GM21786 (cell line): Measurements from ENCODE around the gene PRC1.
"Not testable (repeated sequence)": the region's sequence is repeated elsewhere in the genome, so short reads cannot be mapped to it uniquely, and the experiment has no call there.

Experiments used
- ATAC-seq: cut with Tn5 transposase; IDR thresholded peaks from one replicate; pipeline ENCODE4 v1.9.1; 2021; ENCODE audit not compliant: unreplicated experiment

The PRC1 gene, protein sequence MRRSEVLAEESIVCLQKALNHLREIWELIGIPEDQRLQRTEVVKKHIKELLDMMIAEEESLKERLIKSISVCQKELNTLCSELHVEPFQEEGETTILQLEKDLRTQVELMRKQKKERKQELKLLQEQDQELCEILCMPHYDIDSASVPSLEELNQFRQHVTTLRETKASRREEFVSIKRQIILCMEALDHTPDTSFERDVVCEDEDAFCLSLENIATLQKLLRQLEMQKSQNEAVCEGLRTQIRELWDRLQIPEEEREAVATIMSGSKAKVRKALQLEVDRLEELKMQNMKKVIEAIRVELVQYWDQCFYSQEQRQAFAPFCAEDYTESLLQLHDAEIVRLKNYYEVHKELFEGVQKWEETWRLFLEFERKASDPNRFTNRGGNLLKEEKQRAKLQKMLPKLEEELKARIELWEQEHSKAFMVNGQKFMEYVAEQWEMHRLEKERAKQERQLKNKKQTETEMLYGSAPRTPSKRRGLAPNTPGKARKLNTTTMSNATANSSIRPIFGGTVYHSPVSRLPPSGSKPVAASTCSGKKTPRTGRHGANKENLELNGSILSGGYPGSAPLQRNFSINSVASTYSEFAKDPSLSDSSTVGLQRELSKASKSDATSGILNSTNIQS

DNA sequence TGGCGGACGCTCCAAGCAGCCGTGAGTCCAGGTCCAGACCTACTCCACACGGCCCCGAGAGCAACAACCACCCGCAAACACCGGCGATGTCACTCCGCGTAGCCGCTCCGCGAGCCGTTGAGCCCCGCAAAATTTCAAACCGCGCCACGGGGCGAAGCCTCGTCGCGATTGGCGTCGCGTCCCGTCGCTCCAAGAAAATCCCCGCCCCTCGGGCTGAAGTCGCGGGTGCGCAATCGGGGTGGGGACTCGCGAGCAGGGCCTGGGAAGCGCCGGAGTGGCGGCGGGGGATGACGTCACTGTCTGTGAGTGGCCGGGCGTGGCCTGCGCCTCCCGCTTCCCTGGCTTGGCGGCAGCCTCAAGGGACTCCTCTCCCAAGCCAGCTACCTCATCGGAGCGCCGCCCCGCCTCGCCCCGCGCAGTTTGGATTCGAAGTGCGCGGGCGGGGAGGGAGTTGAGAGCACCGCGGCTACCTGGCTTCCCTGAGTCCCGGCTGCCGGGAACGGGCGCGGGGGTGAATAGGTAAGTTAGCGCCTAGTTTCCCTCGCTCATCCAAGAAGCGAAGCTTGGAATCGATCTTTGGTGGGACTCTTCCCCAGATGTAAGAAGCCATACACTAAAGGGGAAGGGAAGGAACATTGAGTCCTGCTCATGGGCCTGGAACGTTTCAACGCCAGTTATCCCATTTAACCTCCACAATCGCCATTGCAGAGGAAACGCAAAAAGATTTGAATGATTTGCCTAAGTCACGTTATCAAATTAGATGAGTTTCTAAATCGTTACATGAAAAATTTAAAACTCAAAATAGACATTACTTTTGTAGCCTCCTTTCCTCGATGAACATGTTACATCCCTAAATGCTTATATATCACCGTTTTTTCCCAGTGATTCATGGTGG lies at the start of gene PRC1:
TSS of gene PRC1 (minus strand) at position 119 of the 895 bp plus-strand sequence. CDS start at position 1, 118 bp downstream.
- peak; percentile 98 for ATAC-seq

DNA sequence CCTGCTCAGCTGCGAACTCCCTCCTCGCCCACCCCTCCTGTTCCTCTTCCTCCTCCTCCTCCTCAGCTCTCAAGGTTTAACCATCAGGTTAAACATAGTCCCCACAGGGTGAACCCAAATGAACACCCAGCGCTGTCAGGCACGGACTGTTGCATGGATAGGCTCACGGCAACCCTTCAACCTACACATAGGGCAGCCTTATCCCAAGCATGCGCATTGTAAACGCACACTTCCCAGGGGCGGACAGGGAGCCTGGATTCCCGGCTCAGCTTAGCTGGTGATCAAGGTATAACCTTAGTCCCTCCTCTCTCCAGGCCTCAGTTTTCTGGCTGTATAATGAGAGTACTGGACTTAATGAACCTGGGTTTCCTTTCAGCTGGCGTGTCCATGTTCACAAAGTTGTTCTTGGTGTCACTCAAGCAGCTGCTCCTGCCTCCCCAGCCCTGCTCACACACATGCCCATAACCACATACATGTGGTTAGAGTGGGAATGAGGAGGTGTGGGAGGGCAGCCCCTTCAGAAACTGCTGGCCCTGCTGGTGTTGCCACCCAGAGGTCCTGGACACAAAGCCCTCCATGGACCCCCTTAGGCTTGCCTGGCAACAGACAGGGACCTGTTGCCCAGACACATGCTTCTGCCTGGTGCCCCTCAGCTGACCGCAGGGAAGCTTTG lies 49.0 kb upstream of the PRC1 start:
- no peak for ATAC-seq

DNA sequence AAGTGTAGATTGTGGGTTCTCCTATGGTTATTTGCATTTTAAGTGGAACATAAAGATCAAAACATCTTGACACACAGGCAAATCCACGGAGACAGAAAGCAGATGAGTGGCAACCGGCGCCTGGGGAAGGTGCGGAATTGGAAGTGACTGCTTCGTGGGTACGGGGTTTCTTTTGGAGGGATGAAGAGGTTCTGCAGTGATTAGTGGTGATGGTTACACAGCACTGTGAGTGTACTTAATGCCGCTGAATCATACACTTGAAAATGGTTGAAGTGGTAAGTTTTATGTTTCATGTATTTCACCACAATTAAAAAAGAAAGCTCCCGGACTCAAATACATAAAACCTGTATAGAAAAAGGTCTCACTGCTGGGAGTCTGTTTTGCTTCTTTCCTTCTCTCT lies 46.5 kb upstream of the PRC1 start:
- ATAC-seq = no peak

DNA sequence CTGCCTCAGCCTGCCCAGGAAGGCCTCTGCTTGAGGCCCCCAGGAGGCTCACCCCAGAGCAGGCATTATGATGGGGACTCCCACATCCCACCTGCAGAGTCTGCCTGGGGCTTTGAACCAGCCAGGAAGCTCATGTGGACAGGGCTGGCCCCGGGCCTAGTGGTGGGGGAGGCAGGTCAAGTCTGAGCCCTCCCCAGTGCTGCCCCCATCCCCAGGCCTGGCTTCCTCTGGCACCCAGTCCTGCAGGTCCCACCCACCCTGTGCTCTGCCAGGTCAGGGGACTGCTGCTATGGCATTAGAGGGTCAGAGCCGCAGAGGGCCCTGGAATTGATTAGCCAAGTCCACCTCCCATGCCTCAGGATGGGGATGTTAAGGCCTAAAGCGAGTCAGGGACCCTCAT lies 45.7 kb upstream of the PRC1 start:
- no peak for ATAC-seq

DNA sequence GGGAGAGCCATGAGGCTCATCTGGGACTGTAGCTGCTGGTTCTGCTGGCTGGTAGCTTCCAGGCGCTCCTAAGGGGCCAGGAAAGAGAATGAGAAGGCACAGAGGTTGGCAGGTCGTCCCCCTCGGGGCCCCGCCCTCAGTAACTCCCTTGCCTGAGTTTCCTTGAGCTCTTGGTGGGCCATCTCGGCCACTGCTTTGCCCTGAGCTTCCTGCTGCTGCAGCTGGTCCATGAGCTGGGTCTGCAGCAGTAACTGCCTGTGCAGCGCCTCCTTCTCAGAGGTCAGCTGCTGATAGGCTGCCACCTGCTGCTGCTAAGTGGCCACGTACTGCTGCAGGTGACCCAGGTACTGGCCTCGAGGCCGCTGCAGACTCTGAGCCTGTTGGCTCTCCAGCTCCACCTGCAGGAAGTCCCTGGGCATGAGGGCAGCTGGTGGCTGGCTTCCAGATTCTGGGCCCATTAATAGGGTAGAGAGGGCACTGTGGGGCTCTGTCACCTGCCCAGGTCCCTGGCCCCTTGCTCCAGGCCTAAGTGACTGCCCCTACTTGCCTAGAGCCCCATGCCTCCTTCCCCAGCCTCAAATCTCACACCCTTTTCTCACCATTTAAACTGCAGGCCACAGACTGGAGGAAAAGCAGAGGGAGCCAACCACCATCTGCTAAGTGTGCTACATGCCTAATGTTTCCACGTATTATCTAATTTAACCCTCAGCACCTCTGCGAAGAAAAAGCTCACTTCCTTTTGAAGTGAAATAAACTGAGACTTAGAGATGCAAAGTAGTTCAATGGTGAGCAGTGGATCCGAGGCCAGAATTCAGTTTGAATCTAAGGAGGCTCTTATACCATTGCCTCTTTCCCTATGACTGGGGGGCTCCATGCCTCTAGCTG lies 38.8 kb upstream of the PRC1 start:
- no peak for ATAC-seq

DNA sequence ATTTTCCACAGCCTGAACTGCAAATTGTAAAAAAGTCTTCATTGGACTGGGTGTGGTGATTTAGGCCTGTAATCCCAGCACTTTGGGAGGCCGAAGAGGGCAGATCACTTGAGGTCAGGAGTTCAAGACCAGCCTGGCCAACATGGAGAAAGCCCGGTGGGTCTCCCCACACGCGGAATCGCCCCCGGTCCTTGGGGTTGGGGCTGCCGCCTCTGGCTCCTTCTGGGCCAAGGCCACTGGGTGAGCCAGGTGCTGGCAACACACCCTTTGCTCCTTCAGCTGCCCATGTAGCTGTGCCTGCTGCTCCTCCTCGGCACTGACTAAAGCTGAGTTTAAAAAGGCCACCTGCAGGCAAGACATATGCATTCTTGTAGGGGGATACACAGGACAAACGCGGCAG lies 37.5 kb upstream of the PRC1 start:
- no peak for ATAC-seq

DNA sequence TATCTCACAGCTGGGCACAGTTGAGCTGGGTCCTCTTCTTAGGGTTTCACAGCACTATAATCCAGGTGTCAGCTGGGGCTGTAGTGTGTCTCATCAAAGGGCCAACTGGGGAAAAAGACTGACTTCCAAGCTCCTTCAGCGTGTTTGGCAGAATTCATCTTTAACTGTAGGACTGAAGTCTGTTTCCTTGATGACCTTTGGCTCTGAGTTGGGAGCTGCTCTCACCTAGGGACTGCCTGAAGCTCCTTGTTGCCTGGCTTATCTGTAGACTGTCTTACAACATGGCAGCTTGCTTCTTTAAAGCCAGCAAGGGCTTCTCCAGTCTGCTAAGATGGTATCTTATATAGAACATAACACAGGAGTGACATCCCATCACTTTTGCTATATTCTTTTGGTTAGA lies 33.3 kb upstream of the PRC1 start:
- ATAC-seq = no peak

DNA sequence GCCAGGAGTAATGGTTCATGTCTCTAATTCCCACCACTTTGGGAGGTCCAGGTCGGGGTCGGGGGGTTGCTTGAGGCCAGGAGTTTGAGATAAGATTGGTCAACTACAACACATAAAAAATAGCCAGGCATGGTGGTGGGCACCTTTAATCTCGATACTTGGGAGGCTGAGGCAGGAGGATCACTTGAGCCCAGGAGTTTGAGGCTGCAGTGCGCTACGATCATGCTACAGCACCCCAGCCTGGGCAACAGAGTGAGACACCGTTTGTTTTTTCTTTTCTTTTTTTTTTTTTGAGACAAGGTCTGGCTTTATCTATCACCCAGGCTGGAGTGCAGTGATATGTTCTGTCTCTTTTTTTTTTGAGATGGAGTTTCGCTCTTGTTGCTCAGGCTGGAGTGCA lies 29.4 kb upstream of the PRC1 start:
- ATAC-seq = no peak

DNA sequence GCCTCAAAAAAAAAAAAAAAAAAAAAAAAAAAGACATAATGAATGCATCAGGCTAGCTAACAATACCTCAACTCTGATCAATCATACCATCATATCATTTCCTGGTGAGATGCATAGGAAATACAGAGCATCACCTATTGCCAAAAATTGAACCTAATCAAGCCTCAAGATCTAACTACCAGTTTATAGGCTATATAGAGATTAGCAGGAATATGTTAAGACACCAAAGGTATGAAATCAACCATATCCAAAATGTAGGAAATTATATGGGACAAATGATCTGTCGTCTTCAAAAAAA lies 28.4 kb upstream of the PRC1 start:
- peak; percentile 21 for ATAC-seq

DNA sequence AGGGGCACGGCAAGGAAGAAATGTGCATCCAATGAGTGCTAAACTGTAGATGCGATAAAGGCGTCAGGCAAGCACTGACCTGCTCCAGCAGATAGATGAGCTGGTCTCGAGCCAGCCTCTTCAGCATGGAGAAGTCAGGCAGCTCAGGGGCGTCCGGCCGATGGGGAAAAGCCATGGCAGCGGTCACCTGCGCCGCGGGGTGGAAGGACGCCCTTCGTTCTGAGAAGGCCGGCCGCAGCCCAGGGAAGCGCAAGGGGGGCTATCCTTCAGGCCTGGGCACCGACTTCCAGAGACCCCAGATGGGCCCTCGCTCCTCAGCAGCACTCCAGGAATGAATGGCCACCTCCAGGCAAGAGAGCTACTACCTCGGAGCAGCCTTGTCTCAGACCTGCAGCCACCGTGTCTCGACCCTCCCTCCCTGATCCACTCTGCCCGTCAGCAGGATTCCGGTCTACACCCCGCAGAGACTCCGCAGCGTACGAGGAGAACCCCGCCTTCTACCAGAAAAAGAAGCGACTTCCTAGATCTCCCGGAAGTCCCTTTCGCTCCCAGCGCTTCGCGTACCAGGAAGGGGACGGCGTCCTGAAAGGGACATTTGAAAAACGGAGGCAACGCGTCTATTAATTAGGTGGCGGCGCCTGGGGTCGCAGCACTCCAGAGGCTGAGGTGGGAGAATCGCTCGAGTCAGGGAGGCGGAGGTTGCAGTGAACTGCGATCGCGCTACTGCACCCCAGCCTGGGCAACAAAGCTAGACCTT lies 27.9 kb upstream of the PRC1 start, which contains the start of gene VPS33B:
TSS of gene VPS33B (minus strand) at position 520 of the 757 bp plus-strand sequence. CDS start at position 175, 345 bp downstream.
- peak; percentile 87 for ATAC-seq

DNA sequence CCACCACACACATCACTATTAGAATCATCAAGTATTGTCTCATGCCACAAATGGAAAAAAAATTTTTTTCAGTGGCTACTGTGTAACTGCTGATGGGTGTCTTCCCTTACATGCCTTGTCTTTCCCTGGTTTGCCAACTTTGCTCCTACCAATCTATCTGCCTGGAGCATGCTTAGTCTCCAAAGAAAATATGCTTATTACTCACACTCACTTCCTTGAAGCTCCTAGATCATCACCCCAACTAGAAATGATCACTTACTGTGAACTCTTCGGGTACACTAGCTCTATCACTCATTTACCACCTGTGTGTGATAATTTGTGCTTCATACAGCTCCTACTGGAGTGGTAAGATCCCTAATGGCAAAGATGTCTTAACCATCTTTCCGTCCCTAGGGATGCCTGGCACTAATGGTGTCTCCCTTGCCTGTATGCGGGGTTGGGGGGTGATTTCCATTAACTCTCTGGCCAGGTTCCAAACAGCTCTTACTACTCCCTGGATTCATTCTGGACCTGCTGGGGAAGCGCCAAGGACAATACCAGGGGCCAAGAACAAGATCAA lies 27.3 kb upstream of the PRC1 start:
- peak; percentile 5 for ATAC-seq

DNA sequence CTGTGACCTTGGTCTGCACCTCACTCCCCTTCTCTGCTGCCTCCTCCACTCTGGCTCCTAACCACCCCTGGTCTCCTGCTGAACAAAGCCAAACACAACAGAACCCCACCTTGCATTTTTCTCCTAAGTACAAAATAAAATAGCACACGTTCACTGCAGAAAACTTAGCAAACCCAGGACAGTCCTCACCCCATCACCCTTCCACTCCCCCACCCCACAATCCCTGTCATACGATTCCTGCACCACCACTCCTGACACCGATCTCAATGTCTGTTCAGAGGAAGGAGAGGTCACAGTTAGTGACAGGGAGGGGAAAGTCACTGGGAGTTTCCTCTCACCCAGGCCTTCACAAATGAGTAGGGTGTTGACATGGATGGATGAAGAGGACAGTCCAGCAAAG lies 23.8 kb upstream of the PRC1 start:
- ATAC-seq = no peak

DNA sequence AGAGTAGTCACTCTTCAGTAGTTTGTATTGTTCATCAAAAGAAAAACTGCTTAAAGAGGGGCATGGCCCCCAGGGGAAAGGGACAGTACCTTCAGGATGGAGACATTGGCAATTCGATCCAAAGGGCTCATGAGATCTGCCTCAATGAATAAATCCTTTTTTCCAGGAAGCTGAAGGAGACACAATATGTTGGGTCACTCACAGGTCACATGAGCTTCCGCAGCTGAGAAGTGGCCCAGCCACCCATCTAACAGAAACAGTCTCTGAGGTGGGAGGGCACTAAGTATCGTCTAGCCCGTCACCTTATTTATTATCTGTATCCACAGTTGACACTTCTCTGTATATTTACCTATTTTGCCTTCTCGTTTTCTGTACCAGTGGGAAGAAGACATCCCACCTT lies 23.4 kb upstream of the PRC1 start:
- ATAC-seq = no peak

DNA sequence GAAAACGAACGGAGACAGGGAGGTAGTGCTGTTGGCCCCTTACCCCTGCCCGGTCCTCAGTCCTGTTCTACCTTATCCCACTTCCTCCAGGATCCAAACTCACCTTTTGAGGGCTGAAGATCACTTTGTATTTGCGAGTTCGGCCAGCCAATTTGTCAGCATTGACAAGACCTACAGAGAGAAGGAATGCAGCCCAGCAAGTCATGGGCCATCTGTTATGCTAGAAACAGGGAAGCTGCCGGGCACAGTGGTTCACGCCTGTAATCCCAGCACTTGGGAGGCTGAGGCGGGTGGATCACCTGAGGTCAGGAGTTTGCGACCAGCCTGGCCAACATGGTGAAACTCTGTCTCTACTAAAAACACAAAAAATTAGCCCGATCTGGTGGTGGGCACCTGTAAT lies 19.4 kb upstream of the PRC1 start:
- not testable (repeated sequence) for ATAC-seq

DNA sequence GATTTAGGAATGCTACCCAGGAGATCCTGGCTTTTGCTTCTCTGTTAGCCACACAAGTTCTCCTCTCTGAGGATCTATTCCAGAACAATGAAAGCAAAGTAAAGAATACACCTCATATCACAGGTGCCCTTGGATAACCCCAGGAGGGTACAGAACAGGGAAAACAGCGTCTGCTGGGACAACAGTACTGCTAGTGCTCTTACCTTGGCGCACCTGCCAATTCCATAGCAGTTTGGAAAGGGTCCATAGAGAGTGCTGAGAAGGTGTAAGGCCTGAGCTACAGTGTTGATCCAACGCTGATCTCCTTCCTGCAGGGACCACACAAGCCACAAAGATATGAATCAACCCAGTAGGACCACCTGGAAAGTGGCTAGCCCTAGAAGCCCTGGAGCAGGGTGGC lies 12.9 kb upstream of the PRC1 start:
- ATAC-seq = no peak

DNA sequence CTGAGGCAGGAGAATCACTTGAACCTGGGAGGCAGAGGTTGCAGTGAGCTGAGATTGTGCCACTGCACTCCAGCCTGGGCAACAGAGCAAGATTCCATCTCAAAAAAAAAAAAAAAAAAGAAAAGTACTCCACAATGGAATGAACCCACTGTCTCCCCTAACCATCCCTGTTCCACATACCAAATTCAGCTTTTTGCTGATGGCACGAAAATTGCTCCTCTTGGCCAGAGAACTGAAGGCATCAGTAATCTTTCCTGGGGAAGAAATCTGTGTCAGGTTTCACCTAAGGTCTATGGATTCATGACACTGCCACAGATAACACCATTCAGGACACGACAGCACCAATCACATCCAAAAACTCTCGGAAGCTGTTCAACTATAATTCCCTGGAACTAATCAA lies 6.9 kb upstream of the PRC1 start:
- ATAC-seq = no peak

DNA sequence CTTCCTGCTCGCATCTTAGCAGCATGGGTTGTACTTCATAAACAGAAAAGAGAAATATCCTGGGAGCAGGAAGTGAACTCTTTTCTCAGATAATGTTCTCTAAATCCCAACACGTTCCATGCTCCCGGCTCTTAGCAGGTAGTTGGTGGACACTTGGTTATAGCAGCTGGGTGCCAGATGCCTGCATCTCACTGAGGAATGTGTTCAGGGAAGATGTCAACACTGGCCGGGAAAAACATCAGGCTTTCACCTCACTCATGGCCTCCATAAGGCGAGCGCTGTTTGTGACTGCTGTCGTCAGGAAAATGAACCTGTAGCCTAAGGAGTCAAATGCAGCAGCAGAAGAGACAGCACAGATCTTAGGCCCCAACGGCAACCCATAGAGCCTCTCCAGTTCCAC lies 4.4 kb upstream of the PRC1 start:
- ATAC-seq = no peak

DNA sequence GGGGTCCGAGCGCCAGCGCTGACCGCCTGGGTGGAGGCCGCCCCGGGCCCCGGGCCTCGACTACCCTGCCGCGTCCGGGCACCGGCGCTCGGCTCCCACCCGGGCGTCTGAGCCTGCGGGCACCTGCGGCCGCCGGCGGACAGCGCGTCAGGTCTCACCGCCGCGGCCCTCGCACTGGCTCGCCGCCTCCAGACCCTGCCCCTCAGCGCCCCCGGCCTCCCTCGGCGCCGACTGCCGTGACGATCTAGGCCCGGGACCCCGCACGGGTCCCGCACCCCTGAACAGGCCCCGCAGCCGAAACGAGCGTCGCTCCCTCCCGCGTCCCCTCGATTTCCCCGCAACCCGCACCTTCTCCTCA lies 297 bp downstream of the PRC1 start:
- peak; percentile 2 for ATAC-seq

DNA sequence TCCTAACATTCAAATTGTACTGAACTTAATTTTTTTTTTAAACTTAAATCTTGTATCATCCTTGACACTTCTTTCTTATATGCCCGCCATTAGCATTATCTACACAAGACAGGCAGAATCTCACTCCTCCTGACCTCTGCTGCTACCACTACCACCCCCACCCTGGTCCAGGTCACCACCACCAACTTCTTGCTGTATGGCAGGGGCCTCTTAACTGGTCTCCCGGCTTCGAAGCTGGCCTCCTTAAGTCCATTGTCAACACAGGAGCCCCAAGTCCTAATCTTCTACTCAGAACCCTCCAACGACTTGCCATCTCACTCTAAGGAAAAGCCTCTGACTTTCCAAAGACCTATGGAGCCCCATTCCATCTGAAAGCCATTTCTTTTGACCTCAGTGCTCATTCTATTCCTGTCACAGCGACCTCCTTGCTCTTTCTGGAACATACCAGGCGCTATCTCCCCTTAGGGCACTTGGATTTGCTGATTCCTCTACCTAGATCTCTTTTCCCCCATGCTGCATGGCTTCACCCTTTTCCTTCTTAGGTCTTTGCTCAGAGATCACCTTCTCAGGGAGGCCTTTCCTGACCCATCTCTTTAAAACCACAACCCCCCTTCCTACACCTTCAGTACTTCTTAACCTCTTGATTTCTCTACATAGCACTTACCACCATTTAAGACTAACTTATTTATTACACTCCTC lies 2.6 kb downstream of the PRC1 start:
- no peak for ATAC-seq
